Measurements from ENCODE around the gene RAVER2. TPM values are rescaled to one million over a fixed set of nuclear protein-coding genes. Genes with fewer than 3 reads are reported as not detected.
"Not testable (repeated sequence)": the region's sequence is repeated elsewhere in the genome, so short reads cannot be mapped to it uniquely, and the experiment has no call there.

RAVER2 gene
- total and polyA plus RNA-seq, 12 donors = 4.1 to 30.6 (median 20.6) TPM

- no peaks in the 10 kb centered on the region for H3K27me3 ChIP-seq
- WGBS, 2 donors = 49 to 70% methylated on average over 2 of the region's 2 CpGs
- intact Hi-C loops (cut with DNase I) = no loop called here
Observed at GRCh38 chr1:64765826-64766225, 21.0 kb downstream of the RAVER2 start.

GRCh38 chr1:64766429-64766828 is 21.6 kb downstream of the RAVER2 start:
- TF ChIP-seq CTCF (IDR thresholded peaks at IDR 0.05) = no peak
- intact Hi-C loops (cut with DNase I) = no loop called here
- WGBS, 2 donors = 58 to 67% methylated on average over 3 of the region's 3 CpGs
- Histone ChIP-seq H3K36me3 (peaks cover 0 to 24% (median 5%) of the 10 kb centered on the region in 9 donors), H3K27ac (no peak overlapping the region), H3K27me3 (no peaks in the 10 kb centered on the region), H3K4me3 (no peak overlapping the region), H3K4me1 (peaks cover 0 to 11% (median 0%) of the 10 kb centered on the region in 9 donors), H3K9me3 (peaks cover 0 to 13% (median 0%) of the 10 kb centered on the region in 11 donors)
- no peak for ATAC-seq
- no peak for DNase-seq

More at GRCh38 chr1:64765826-64766225, 21.0 kb downstream of the RAVER2 start:
- Histone ChIP-seq H3K4me1 (peaks cover 0 to 11% (median 0%) of the 10 kb centered on the region in 9 donors), H3K36me3 (peaks cover 0 to 21% (median 3%) of the 10 kb centered on the region in 9 donors), H3K27ac (no peak overlapping the region), H3K4me3 (no peak overlapping the region), H3K9me3 (peaks cover 0 to 8% (median 0%) of the 10 kb centered on the region in 11 donors)
- ATAC-seq (no peak), DNase-seq (no peak)
- TF ChIP-seq CTCF (IDR thresholded peaks at IDR 0.05) = no peak

GRCh38 chr1:64769482-64769881 is 24.6 kb downstream of the RAVER2 start:
- Histone ChIP-seq H3K4me1 (peaks cover 0 to 11% (median 0%) of the 10 kb centered on the region in 9 donors), H3K27me3 (no peaks in the 10 kb centered on the region), H3K36me3 (peaks cover 0 to 32% (median 5%) of the 10 kb centered on the region in 9 donors), H3K9me3 (peaks cover 0 to 20% (median 0%) of the 10 kb centered on the region in 11 donors), H3K27ac (no peak overlapping the region), H3K4me3 (no peak overlapping the region)
- DNase-seq = no peak
- intact Hi-C loops (cut with DNase I) = no loop called here
- no peak for TF ChIP-seq CTCF (IDR thresholded peaks at IDR 0.05)
- ATAC-seq = no peak
- WGBS, 2 donors = 56 to 61% methylated on average over 1 of the region's 1 CpG

- H3K36me3 ChIP-seq = peaks cover 0 to 32% (median 5%) of the 10 kb centered on the region in 9 donors
- no peak for ATAC-seq
- intact Hi-C loops (cut with DNase I) = no loop called here
- no peak overlapping the region for H3K4me3 ChIP-seq
- 96 to 100% methylated on average over 2 of the region's 2 CpGs for WGBS, 2 donors
- peaks cover 0 to 21% (median 0%) of the 10 kb centered on the region in 11 donors for H3K9me3 ChIP-seq
- peaks cover 0 to 11% (median 0%) of the 10 kb centered on the region in 9 donors for H3K4me1 ChIP-seq
- TF ChIP-seq CTCF (IDR thresholded peaks at IDR 0.05) = no peak
- no peaks in the 10 kb centered on the region for H3K27me3 ChIP-seq
- no peak overlapping the region for H3K27ac ChIP-seq
- no peak for DNase-seq
Observed at GRCh38 chr1:64769971-64770370, 25.1 kb downstream of the RAVER2 start.

- intact Hi-C loops (cut with DNase I); ATAC-seq; H3K27ac ChIP-seq; H3K4me3 ChIP-seq; DNase-seq; H3K4me1 ChIP-seq; H3K27me3 ChIP-seq: not testable (repeated sequence)
- WGBS, 2 donors = 97 to 98% methylated on average over 3 of the region's 3 CpGs
- peaks cover 0 to 21% (median 0%) of the 10 kb centered on the region in 11 donors for H3K9me3 ChIP-seq
- peaks cover 0 to 40% (median 5%) of the 10 kb centered on the region in 9 donors for H3K36me3 ChIP-seq
Observed at GRCh38 chr1:64773306-64773705, 28.4 kb downstream of the RAVER2 start.

Measured in heart right ventricle (tissue), 16 donors.